HG03060 (cell line): ENCODE data around the gene CNN2.

ENCODE experiments used
- ATAC-seq: cut with Tn5 transposase; IDR thresholded peaks from one replicate; pipeline ENCODE4 v1.9.1; 2021; ENCODE audit warnings: low read depth, moderate number of reproducible peaks; ENCODE audit not compliant: unreplicated experiment

The CNN2 gene

GRCh38 chr19:1063909-1064660, 37.7 kb downstream of the CNN2 start:
- no peak for ATAC-seq

DNA sequence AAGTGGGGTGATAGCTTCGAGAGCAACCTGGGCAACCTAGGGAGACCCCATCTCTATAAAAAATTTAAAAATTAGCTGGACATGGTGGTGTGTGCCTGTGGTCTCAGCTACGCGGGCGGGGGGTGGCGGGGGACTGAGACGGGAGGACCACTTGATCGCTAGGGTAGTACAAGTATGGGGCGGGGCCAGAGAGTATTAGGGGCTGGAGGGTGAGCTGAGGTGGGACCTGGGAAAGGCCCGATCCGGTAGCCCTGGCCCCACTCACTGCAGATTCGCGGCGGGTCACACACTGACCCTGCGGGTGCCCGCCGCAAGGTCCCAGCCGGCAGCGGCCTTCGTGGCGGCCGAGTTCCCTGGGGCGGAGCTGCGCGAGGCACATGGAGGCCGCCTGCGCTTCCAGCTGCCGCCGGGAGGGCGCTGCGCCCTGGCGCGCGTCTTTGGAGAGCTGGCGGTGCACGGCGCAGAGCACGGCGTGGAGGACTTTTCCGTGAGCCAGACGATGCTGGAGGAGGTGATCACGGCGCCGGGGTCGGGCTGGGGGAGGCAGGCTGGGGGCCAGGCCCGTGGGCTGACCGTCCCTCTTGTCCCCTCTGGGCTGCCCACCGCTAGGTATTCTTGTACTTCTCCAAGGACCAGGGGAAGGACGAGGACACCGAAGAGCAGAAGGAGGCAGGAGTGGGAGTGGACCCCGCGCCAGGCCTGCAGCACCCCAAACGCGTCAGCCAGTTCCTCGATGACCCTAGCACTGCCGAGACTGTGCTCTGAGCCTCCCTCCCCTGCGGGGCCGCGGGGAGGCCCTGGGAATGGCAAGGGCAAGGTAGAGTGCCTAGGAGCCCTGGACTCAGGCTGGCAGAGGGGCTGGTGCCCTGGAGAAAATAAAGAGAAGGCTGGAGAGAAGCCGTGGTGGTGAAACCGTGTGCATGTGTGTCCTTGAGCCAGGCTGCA, 38.5 kb downstream of the CNN2 start:
- no peak for ATAC-seq

DNA sequence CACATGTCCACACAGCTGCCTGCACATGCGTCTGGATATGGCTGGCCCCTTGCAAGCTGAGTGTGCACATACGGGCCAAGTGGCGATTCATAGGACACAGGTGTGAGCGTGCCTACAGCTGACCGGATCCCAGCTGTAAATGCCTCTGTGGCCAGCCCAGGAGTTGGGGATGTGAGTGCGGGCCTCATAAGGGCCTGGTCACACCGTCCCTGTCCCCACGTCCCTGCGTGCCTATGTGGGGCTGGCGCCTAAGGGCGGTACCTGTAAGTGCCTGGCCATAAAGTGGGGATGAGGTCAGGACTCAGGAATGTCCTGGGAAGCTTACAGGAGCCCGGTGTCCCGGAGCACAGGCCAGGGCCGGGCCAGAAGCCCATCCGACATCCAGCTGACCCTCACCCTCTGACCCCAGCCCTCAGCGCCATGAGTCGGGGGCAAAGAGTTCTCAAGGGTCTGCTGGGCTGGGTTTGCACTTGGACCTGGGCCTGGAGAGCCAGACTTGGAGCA, 39.2 kb downstream of the CNN2 start:
- no peak for ATAC-seq

DNA sequence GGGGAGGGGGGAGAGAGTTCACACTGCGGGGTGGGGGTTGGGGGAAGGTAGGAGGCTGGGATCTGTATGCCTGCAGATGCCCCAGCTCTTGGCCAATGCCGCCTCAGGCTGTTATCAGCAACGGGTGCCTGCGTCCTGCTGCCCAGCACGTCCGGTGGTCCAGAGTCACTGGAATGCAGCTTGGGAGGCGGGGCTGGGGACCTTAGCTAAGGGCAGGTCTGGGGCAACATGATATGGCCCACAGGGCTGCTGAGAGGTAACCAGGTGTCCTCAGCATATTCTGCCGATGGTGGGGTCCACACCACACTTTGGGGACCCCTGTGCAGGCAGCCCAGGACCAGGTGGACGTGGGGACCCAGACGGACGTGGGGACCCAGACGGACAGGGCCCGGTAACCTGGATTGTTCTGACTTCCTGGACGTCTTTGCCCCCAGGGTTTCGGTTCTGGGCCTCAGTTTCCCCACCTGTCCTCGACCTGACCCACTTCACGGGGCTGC, 39.9 kb downstream of the CNN2 start:
- no peak for ATAC-seq

GRCh38 chr19:1066748-1067340, 40.4 kb downstream of the CNN2 start, which contains the start of gene ARHGAP45:
TSS of gene ARHGAP45 (plus strand) at chr19:1067167. CDS start at chr19:1067406, 239 bp downstream.
- no peak for ATAC-seq

DNA sequence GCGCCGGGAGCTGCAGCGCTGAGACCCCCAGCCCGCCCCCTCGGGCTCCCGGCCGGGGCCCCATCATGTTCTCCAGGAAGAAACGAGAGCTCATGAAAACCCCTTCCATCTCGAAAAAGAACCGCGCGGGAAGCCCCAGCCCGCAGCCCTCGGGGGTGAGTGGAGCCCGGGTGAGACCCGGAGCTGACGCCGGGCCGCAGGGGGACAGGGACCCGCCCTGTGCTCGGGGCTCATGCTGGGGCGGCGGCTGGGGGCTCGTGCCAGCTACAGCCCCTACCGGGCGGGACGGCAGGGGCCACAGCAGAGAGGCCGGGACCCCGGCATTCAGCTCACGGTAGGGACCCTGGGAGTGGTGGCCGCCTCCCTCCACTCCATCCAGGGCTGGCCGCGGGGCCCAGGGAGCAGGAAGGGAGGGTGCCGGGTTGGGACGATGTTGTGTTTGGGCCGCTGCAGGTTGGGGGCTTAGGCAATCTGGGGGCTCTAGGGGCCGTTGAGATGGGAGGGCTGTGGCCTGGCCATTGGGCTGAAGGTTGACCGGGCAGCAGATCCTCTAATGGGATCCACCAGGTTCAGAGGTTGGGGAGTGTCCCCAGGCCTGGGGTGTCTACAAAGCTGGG, 41.0 kb downstream of the CNN2 start:
- no peak for ATAC-seq

DNA sequence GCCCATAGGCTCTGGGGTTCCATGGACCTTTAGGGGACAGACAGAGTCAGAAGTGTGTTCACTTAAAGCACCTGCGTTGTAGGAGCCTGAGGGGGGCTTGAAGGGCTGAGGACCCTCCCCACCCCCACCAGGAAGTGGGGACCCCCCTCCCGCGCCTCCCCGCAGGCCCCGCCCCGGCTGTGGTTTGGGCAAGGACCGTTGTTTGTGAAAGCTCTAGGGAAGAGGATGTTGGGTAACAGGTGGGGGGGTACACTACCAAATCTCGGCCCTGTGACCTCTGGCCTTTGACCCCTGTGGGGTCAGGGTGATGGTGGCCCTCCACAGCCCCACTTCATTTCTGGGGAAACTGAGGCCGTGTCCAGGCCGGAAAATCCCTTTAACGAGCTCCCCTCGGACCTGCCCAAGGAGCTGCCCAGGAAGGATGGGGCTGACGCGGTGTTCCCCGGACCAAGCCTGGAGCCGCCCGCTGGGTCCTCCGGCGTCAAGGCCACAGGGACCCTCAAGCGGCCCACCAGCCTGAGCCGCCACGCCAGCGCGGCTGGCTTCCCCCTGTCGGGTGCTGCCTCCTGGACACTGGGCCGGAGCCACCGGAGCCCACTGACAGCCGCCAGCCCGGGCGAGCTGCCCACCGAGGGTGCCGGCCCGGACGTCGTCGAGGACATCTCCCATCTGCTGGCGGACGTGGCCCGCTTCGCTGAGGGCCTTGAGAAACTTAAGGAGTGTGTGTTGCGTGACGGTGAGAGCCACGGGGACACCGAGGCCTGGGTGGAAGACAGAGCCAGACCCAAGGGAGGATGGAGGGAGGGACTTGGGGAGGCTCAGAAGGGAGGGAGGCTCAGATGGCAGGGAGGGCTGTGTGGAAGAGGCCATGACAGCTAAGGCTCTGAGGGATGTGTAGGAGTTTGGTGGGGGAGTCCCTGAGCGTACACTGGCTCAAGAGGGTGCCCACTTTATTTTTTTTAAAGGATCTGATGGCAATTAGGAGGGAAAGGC, 41.9 kb downstream of the CNN2 start:
- ATAC-seq = no peak

GRCh38 chr19:1069009-1069779, 42.8 kb downstream of the CNN2 start:
- no peak for ATAC-seq

DNA sequence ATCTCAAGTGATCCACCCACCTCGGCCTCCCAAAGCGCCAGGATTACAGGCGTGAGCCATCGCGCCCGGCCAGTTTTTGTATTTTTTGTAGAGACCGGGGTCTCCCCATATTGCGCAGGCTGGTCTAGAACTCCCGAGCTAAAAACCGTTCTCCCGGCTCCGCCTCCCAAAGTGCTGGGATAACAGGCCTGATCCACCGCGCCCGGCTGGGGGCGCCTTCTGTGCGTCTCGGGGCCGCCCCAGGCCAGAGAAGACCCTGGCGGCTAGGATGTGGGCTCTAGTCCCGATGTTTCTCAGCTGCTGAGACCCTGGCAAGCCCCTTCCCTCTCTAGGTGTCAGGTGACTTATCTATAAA, 44.1 kb downstream of the CNN2 start:
- ATAC-seq = no peak

GRCh38 chr19:1070931-1071791, 44.8 kb downstream of the CNN2 start:
- ATAC-seq = no peak

DNA sequence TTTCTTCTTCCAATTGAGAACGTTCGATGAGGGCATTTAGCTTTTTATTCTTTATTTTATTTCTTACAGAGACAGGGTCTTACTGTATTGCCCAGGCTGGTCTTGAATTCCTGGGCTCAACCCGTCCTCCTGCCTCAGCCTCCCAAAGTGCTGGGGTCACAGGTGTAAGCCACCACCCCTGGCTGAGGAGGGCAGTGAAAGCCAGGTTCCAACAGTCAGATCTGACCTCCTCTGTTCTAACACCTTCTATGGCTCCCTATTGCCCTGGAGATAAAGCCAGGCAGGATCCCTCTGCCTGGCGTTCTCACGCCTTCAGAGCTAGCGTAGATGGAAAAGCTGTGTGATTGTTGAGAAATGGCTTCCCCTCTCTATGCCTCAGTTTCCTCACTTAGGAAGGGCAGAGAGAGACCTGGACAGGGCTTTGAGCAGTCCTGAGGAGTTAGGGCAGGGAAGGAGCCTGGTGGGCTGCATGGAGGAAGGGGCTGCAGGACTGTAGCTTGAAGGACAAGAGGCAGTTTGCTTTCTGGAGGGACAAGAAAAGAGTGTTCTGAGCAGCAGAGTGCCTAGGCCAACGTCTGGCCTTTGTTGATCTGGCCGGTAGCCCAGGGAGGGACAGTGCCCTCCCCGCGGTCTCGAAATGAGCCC, 46.1 kb downstream of the CNN2 start:
- ATAC-seq = no peak

- ATAC-seq = no peak
These were observed 46.9 kb downstream of the CNN2 start for GRCh38 chr19:1073063-1073955.

DNA sequence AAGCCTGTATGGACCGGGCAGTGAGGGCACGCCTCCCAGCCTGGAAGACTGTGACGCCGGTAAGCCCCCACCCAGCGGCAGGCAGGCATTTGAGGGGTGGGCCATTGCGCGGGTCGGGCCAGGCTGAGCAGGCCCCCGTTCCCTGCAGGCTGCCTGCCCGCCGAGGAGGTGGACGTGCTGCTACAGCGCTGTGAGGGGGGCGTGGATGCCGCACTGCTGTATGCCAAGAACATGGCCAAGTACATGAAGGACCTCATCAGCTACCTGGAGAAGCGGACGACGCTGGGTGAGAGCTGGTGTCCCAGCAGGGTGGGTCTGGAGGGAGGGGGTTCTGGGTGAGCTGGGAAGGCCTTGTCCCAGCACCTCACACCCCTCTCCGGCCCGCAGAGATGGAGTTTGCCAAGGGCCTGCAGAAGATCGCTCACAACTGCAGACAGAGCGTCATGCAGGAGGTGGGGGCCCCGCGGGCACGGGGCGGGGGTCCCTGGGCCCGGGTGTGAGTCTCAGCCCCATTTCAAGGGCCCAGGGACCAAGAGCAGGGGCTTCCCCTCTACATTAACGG, 47.6 kb downstream of the CNN2 start:
- ATAC-seq = no peak

- ATAC-seq = no peak
These were observed 48.3 kb downstream of the CNN2 start for GRCh38 chr19:1074544-1075283.

DNA sequence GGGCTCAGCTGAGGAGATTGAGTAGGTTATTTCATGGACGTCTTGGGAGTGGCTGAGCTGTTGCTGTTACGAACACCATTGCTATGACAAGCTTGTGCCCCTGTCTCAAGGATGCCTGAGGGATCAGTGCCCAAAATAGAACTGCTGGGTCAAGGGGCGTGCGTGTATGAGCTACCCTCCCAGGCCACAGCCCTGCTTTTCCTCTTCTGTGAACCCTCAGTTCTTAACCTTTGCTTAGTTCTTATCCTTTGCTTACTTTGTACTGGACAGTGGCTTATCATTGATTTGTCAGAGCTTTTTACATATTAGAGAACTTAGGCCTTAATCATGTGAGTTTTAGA, 49.6 kb downstream of the CNN2 start:
- no peak for ATAC-seq
